Measurements from ENCODE around the gene CLBA1.
"Not testable (repeated sequence)": the region's sequence is repeated elsewhere in the genome, so short reads cannot be mapped to it uniquely, and the experiment has no call there.

DNA sequence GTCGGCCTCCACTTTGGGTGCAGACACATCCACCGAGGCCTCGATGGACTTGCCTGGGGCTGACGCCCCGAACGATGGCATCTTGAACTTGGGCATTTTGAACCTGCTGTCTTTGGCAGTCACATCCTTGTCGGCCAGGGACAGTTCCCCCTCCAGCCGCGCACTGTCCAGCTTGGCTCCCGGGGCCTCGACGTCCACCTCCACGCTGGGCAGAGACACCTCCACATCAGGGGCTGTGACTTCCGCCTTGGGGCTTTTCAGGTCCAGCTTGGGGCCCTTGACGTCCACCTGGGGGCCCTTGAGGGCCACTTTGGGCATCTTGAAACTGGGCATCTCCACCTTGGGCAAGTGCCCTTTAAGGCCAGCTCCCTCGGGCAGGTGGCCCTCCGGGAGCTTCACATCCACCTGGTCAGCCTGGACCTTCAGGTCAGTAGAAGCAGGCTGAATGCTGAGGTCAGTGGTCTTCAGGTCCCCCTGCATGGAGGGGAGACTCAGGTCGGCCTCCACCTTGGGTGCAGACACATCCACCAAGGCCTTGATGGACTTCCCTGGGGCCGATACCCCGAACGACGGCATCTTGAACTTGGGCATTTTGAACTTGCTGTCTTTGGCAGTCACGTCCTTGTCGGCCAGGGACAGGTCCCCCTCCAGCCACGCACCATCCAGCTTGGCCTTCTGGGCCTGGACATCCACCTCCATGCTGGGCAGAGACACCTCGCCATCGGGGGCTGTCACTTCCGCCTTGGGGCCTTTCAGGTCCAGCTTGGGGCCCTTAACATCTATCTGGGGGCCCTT lies 33.5 kb upstream of the CLBA1 start:
- TF ChIP-seq EZH2 (IDR thresholded peaks at IDR 0.05); CTCF (IDR thresholded peaks at IDR 0.05 in 2 of 3, conservative IDR thresholded peaks at IDR 0.05 in 1 of 3; ENCODE audit: borderline replicate concordance in 1 of 3, insufficient read depth in 1 of 3, low read depth in 2 of 3, low read length in 2 of 3): not testable (repeated sequence)

Data from HCT116 (cell line).